ENCODE results near the gene SMAD3. TPM values are rescaled to one million over a fixed set of nuclear protein-coding genes. Genes with fewer than 3 reads are reported as not detected.

SMAD3 gene
- total and polyA plus RNA-seq, 4 donors: 4.0 to 12.2 (median 5.5) TPM

DNA sequence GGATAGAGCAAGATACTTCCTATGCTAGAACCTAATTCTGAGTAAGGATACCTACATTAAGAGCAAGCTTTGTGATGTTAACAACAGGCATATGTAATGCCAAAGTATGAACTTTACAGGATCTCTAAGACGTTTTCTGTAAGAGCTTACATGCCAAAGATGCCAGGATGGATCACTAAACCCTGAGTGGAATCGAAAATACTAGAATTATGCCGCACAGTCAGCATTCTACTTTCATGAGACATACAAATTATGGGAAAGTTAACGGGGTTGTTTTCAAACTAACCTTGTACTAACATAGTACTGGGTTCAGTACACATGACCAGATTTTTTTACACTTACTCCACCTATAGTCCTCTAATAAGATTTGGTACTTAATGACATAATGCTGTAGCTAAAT, 134.0 kb downstream of the SMAD3 start:
- Histone ChIP-seq H3K4me1 (ENCODE audit: control insufficient read depth in 4 of 4, insufficient read depth in 4 of 4, low read length in 3 of 4) (no peaks in the 10 kb centered on the region), H3K4me3 (ENCODE audit: low read depth in 1 of 3, low read length in 3 of 3) (no peak overlapping the region), H3K27ac (ENCODE audit: low read depth in 1 of 2, low read length in 2 of 2) (no peak overlapping the region), H3K36me3 (ENCODE audit: control insufficient read depth in 4 of 4, insufficient read depth in 3 of 4, low read depth in 1 of 4, low read length in 3 of 4) (peaks cover 2 to 11% (median 5%) of the 10 kb centered on the region in 4 donors), H3K9ac (ENCODE audit: low read depth in 1 of 2, low read length in 2 of 2) (no peak overlapping the region), H3K27me3 (ENCODE audit: control insufficient read depth in 4 of 4, insufficient read depth in 4 of 4, low read length in 3 of 4) (no peaks in the 10 kb centered on the region), H3K9me3 (ENCODE audit: control insufficient read depth in 4 of 4, low read length in 3 of 4) (no peaks in the 10 kb centered on the region)
- DNase-seq (ENCODE audit: low spot score): no peak
- TF ChIP-seq JUND (IDR thresholded peaks at IDR 0.05) (no peak), REST (IDR thresholded peaks at IDR 0.05) (no peak), CTCF (IDR thresholded peaks at IDR 0.05; ENCODE audit: low read depth, low read length, missing input control) (no peak), TAF1 (conservative IDR thresholded peaks at IDR 0.05) (no peak), HNF4A (conservative IDR thresholded peaks at IDR 0.05) (no peak), YY1 (IDR thresholded peaks at IDR 0.05) (no peak), GABPA (IDR thresholded peaks at IDR 0.05 in 1 of 2, conservative IDR thresholded peaks at IDR 0.05 in 1 of 2) (no peak), HNF4G (IDR thresholded peaks at IDR 0.05) (no peak), ZBTB33 (IDR thresholded peaks at IDR 0.05) (no peak)
- TF ChIP-seq, protein P1, sequence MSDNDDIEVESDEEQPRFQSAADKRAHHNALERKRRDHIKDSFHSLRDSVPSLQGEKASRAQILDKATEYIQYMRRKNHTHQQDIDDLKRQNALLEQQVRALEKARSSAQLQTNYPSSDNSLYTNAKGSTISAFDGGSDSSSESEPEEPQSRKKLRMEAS (IDR thresholded peaks at IDR 0.05): no peak
- 97% methylated on average over 4 of the region's 4 CpGs for WGBS

- Histone ChIP-seq H3K4me3 (ENCODE audit: low read depth in 1 of 3, low read length in 3 of 3) (no peak overlapping the region), H3K27me3 (ENCODE audit: control insufficient read depth in 4 of 4, insufficient read depth in 4 of 4, low read length in 3 of 4) (no peaks in the 10 kb centered on the region), H3K9me3 (ENCODE audit: control insufficient read depth in 4 of 4, low read length in 3 of 4) (no peaks in the 10 kb centered on the region), H3K4me1 (ENCODE audit: control insufficient read depth in 4 of 4, insufficient read depth in 4 of 4, low read length in 3 of 4) (no peaks in the 10 kb centered on the region), H3K9ac (ENCODE audit: low read depth in 1 of 2, low read length in 2 of 2) (no peak overlapping the region), H3K27ac (ENCODE audit: low read depth in 1 of 2, low read length in 2 of 2) (no peak overlapping the region), H3K36me3 (ENCODE audit: control insufficient read depth in 4 of 4, insufficient read depth in 3 of 4, low read depth in 1 of 4, low read length in 3 of 4) (peaks cover 2 to 8% (median 5%) of the 10 kb centered on the region in 4 donors)
- WGBS: 83% methylated on average over 8 of the region's 8 CpGs
- no peak for DNase-seq (ENCODE audit: low spot score)
- TF ChIP-seq EGR1 (IDR thresholded peaks at IDR 0.05; ENCODE audit: low read depth in 2 of 2) (no peak), JUND (IDR thresholded peaks at IDR 0.05) (no peak), ATF3 (IDR thresholded peaks at IDR 0.05) (no peak), NR2F2 (IDR thresholded peaks at IDR 0.05) (no peak)
Measured at GRCh38 chr15:67199881-67200763, 134.7 kb downstream of the SMAD3 start.

Measured in liver (tissue), 9 donors.